Measurements from ENCODE around the gene MTHFD1L. TPM values are rescaled to one million over a fixed set of nuclear protein-coding genes. Genes with fewer than 3 reads are reported as not detected.

MTHFD1L gene
- total RNA-seq, 4 donors from 2014 or later, result 4.1 to 19.9 (median 16.6) TPM

- no peaks in the 10 kb centered on the region for H3K36me3 ChIP-seq
- intact Hi-C loops (cut with DNase I; ENCODE audit: low total_unique reads), result loop anchor here (5.0 kb wide), 1 partner anchor 317 kb away; no protein-coding TSS in a partner anchor
- H3K4me3 ChIP-seq, result no peak overlapping the region
- no peaks in the 10 kb centered on the region for H3K4me1 ChIP-seq
- H3K9me3 ChIP-seq, result no peaks in the 10 kb centered on the region
- TF ChIP-seq, protein P1, sequence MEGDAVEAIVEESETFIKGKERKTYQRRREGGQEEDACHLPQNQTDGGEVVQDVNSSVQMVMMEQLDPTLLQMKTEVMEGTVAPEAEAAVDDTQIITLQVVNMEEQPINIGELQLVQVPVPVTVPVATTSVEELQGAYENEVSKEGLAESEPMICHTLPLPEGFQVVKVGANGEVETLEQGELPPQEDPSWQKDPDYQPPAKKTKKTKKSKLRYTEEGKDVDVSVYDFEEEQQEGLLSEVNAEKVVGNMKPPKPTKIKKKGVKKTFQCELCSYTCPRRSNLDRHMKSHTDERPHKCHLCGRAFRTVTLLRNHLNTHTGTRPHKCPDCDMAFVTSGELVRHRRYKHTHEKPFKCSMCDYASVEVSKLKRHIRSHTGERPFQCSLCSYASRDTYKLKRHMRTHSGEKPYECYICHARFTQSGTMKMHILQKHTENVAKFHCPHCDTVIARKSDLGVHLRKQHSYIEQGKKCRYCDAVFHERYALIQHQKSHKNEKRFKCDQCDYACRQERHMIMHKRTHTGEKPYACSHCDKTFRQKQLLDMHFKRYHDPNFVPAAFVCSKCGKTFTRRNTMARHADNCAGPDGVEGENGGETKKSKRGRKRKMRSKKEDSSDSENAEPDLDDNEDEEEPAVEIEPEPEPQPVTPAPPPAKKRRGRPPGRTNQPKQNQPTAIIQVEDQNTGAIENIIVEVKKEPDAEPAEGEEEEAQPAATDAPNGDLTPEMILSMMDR (IDR thresholded peaks at IDR 0.05), result no peak
- no peak for TF ChIP-seq POLR2A (IDR thresholded peaks at IDR 0.05)
- peak overlapping the region; percentile 5 to 14 for H3K27ac ChIP-seq
- no peak for DNase-seq
- H3K27me3 ChIP-seq, result no peaks in the 10 kb centered on the region
Measured at GRCh38 chr6:151015101-151015700, 149.7 kb downstream of the MTHFD1L start.

DNA sequence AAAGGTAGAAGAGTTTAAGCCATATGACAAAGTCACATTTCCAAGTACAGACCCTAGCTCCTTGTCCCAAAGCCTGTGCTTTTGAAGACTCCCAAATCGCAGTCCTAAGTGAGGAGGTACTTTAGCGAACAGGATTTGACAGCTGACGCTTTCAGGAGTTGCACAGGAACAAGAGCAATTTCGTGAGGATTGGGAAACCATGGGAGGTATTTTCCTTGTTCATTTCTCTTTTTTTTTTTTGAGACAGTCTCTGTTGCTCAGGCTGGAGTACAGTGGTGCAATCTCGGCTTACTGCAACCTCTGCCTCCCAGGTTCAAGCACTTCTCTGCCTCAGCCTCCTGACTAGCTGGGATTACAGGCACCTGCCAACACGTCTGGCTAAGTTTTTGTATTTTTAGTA lies 150.6 kb downstream of the MTHFD1L start:
- H3K4me3 ChIP-seq, result no peak overlapping the region
- no peak overlapping the region for H3K27ac ChIP-seq
- no peaks in the 10 kb centered on the region for H3K36me3 ChIP-seq
- no peaks in the 10 kb centered on the region for H3K27me3 ChIP-seq
- H3K4me1 ChIP-seq, result no peaks in the 10 kb centered on the region
- no peak for DNase-seq
- intact Hi-C loops (cut with DNase I; ENCODE audit: low total_unique reads), result loop anchor here (5.0 kb wide), 1 partner anchor 316 kb away; no protein-coding TSS in a partner anchor
- no peak for TF ChIP-seq POLR2A (IDR thresholded peaks at IDR 0.05)
- TF ChIP-seq, protein P1 (IDR thresholded peaks at IDR 0.05), result no peak
- no peaks in the 10 kb centered on the region for H3K9me3 ChIP-seq

DNA sequence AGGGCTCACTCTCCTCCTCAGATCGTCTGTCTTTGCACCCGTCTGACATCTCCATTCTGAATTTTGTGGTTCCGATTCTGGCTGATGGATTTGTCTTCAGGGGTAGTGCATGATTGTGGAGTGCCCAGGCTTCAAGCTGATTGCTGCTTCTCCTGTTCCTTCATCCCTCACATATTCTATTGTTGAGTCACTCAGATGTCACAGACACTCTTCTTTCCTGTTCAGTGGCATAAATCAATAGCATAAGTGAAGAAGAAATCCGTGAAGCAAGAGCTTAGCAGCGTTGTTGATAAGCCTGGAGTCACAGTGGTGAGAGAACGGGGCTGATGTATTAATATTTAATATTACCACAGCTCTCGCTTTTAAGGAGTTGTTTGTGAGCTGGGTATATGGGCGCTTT lies 152.5 kb downstream of the MTHFD1L start:
- Histone ChIP-seq H3K36me3 (no peaks in the 10 kb centered on the region), H3K4me1 (peaks cover 0 to 3% of the 10 kb centered on the region in 2 donors), H3K9me3 (no peaks in the 10 kb centered on the region), H3K27ac (no peak overlapping the region), H3K27me3 (no peaks in the 10 kb centered on the region), H3K4me3 (no peak overlapping the region)
- intact Hi-C loops (cut with DNase I; ENCODE audit: low total_unique reads), result loop anchor here (5.0 kb wide), 1 partner anchor 314 kb away; no protein-coding TSS in a partner anchor
- DNase-seq, result no peak
- TF ChIP-seq POLR2A (IDR thresholded peaks at IDR 0.05), result no peak
- TF ChIP-seq, protein P1 (IDR thresholded peaks at IDR 0.05), result no peak

- DNase-seq, result no peak
- intact Hi-C loops (cut with DNase I; ENCODE audit: low total_unique reads), result loop anchor here (5.0 kb wide), 1 partner anchor 313 kb away; no protein-coding TSS in a partner anchor
Measured at GRCh38 chr6:151018911-151019782, 153.6 kb downstream of the MTHFD1L start.

More at GRCh38 chr6:151018911-151019782, 153.6 kb downstream of the MTHFD1L start:
- Histone ChIP-seq H3K4me3 (no peak overlapping the region), H3K27ac (peak overlapping the region in 1 of 2 donors; percentile 19), H3K9me3 (no peaks in the 10 kb centered on the region), H3K36me3 (no peaks in the 10 kb centered on the region), H3K27me3 (no peaks in the 10 kb centered on the region), H3K4me1 (peaks cover 0 to 3% of the 10 kb centered on the region in 2 donors)
- TF ChIP-seq, protein P1 (IDR thresholded peaks at IDR 0.05), result no peak
- no peak for TF ChIP-seq POLR2A (IDR thresholded peaks at IDR 0.05)
